NB4 (cell line): ENCODE measurements around the gene ZNF629.

Source experiments
- DNase-seq: peaks from one replicate; pipeline ENCODE4 v3.0.0; 2010; ENCODE audit warnings: low read depth
- H3K4me3 ChIP-seq: one replicate; pipeline ENCODE4 v1.5.1; 2011; ENCODE audit warnings: mild to moderate bottlenecking, low read depth, low read length, moderate library complexity
- CTCF ChIP-seq: IDR thresholded peaks from one replicate; pipeline ENCODE4 v1.5.1; 2012; ENCODE audit warnings: low read depth, low read length
- MYC ChIP-seq: IDR thresholded peaks from 2 replicates; pipeline ENCODE4 v1.6.1; 2011; ENCODE audit warnings: low read depth, low read length
- POLR2A ChIP-seq: IDR thresholded peaks from 2 replicates; pipeline ENCODE4 v1.6.1; 2011; ENCODE audit warnings: mild to moderate bottlenecking; ENCODE audit not compliant: insufficient read length; ENCODE audit errors: extremely low read depth
- TF ChIP-seq, protein P1 (sequence below): IDR thresholded peaks from 2 replicates; pipeline ENCODE4 v1.6.1; 2011; ENCODE audit warnings: low read depth, low read length

Gene ZNF629

GRCh38 chr16:30805056-30805369 lies 18.0 kb upstream of the ZNF629 start:
- TF ChIP-seq, protein P1, sequence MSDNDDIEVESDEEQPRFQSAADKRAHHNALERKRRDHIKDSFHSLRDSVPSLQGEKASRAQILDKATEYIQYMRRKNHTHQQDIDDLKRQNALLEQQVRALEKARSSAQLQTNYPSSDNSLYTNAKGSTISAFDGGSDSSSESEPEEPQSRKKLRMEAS, result no peak
- TF ChIP-seq MYC (no peak), CTCF (no peak), POLR2A (no peak)
- peak overlapping the region; percentile 49 for H3K4me3 ChIP-seq

DNA sequence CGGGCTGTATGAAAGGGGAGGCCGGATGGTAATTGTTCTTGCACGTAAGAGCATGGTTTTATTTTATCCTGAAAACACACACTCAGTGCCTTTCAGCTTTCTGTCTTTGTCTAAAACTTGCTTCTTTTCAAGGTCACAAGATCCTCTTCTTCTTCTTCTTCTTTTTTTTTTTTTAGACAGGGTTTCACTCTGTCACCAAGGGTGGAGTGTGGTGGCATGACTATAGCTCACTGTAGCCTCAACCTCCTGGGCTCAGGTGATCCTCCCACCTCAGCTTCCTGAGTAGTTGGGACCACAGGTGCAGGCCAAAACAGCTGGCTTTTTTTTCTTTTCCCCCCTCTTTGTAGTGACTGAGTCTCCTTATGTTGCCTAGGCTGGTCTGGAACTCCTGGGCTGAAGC lies 15.9 kb upstream of the ZNF629 start:
- DNase-seq, result no peak
- H3K4me3 ChIP-seq, result no peak overlapping the region
- TF ChIP-seq MYC (no peak), CTCF (no peak), POLR2A (no peak)
- TF ChIP-seq, protein P1, result no peak

More at GRCh38 chr16:30805056-30805369, 18.0 kb upstream of the ZNF629 start:
- DNase-seq, result no peak

- no peak for DNase-seq
- H3K4me3 ChIP-seq, result no peak overlapping the region
These were observed 10.8 kb upstream of the ZNF629 start for GRCh38 chr16:30797670-30798309.

GRCh38 chr16:30794634-30795033 lies 7.6 kb upstream of the ZNF629 start:
- no peak for DNase-seq
- no peak for TF ChIP-seq POLR2A
- TF ChIP-seq MYC, result no peak
- no peak for TF ChIP-seq CTCF
- TF ChIP-seq, protein P1, result no peak
- no peak overlapping the region for H3K4me3 ChIP-seq

More at GRCh38 chr16:30797670-30798309, 10.8 kb upstream of the ZNF629 start:
- TF ChIP-seq CTCF, result peak; percentile 24
- TF ChIP-seq, protein P1, result no peak

GRCh38 chr16:30793508-30794069 lies 6.6 kb upstream of the ZNF629 start:
- no peak overlapping the region for H3K4me3 ChIP-seq
- DNase-seq, result no peak
- TF ChIP-seq CTCF, result no peak
- TF ChIP-seq, protein P1, result no peak
- TF ChIP-seq MYC, result no peak
- no peak for TF ChIP-seq POLR2A
